Bone marrow (tissue), 2 donors: ENCODE measurements around the gene DCAF5.
"Not testable (repeated sequence)": the region's sequence is repeated elsewhere in the genome, so short reads cannot be mapped to it uniquely, and the experiment has no call there.

Experiments used
- DNase-seq, 2 donors: peaks; one replicate each; lab custom pipeline; 2025; lab: John Stamatoyannopoulos, UW

DCAF5 gene

DNA sequence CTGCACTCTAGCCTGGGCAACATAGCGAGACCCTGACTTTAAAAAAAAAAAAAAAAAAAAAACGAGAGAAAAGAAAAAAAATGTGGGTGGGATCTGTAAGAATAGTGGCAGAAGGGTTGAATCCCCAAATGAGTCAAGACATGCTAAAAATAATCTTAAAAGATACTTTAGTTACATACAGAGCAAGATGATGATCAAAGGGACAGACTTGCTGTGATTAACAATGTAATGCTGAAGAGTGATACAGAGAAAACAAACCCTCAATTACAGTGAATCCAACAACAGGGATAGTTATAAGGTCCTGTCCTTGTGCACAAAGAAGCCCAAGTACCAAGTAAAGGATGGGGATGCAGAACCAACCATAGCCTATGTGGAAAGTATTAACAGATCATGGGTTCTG, 80.3 kb downstream of the DCAF5 start:
- no peak for DNase-seq

DNA sequence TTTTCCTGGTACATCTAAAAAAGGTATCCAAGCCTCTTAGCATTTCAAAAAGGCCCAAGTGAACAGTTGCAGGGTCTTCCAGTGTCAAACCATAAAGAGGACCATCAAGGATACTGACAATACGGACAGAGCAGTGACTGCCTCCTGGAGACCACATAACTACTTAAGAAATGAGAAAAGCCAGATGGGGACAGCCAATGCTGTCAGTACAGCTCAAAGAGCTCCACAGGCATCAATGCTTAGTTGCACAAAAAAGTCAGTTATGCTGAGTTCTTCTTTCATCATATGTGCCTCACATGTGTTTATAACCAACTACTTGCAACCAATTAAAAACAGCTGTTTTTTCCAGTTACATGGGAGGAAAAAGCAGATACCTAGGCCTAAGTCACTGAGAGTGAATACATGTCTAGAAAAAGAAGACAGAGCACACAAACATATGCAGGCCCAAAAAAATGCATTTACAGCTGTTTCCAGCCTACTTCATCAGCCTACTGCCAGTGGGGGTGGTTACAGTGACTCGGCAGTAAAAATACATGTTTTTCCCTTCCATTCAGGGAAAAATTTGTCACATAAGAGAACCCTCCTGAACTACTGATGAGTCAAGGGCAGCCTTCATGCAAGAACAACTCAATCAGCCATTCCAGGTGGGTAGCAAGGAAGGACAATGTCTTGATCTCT, 84.0 kb downstream of the DCAF5 start:
- DNase-seq, result peak in 1 of 2 donors; percentile 34

DNA sequence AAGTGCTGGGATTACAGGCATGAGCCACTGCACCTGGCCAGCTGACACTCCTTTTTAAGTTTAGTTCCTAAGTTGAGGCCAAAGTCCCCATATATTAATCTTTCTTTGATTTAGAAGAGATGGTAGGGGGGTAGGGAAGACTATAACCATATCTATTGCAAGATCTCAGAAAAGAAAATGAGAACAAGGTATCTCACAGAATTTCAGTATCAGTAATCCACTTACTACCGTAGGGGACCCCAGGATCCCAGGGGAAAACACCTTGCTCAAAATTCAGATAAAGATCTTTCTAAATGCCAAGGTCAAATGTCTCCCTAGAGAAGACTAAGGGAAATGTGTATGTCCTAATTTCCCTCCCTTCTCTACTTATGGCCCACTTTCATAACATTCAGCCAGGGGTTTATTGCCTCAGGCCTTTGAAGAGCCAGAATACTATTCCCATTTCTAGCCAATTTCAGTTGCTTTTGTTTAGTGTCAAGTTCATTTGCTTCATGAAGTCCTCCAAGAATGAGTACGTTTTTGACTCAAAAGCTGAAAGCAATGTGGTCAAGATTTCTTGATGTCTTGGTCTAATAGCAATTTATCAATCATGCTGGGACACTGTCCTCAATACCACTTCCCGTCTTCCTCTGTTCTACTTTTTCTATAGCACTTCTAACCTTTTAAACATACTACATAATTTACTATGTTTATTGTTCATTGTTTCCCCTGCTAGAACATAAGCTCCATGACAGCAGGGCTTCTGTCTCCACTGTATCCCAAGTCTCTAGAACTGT, 86.3 kb downstream of the DCAF5 start:
- no peak for DNase-seq

GRCh38 chr14:69065934-69066333, 87.0 kb downstream of the DCAF5 start:
- DNase-seq, result not testable (repeated sequence)

DNA sequence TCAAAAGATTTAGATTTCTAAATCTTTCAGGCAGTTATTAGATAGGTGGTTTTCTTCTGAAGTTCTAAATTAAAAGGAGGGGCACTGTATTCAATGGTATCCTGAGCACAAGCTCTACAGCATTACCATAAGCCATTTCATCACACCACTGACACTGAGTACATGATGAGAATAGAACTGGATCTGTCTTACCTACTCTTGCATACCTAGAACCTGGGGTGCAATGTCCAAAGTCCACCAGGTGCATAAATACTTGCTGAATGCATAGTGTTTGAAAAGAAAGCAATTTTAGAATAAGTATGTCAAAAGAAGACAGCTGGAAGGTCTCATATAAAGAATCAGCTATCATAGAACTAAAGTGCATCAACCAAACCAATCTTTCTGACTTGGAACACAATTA, 88.3 kb downstream of the DCAF5 start:
- DNase-seq, result no peak

GRCh38 chr14:69059658-69060623, 93.0 kb downstream of the DCAF5 start:
- no peak for DNase-seq

DNA sequence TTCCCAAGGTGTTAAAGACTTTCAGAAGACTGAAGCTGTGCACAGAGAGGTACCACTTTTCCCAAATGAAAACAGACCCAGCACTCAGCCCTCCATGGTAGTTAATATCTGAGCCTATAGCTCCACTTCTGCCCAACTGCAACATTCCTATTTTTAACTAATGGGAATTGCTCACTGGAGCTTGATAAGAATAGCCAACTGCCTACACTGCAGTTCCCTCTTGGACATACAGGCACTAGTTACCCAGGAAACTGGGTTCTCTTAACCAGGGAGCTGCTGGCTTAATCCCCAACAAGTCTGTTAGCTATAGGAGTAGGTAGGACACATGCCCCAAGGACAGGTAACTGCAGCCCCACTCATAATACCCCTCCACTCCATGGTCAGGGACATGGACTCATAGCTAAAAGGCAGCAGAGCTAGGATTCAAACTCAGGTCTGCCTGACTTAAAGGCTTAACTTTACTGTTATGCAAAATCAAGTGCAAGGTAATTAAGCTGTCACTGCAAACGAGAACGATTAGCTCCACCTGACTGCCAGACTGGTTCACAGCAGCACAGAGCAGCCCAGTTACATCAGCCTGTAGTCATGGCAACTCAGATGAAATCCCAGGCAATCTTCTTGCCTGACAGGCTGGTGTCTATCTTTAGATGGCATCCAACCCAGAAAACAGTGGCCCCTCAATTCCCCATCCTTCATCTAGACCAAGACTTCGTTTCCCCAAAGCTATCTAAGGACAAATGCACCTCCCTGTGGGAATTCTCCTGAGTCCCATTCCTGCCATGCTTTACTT, 96.7 kb downstream of the DCAF5 start:
- no peak for DNase-seq

GRCh38 chr14:69055125-69055524, 97.8 kb downstream of the DCAF5 start:
- no peak for DNase-seq

GRCh38 chr14:69054030-69054429, 98.9 kb downstream of the DCAF5 start:
- DNase-seq, result no peak

- peak in 1 of 2 donors; percentile 22 for DNase-seq
Observed at GRCh38 chr14:69052181-69052601, 100.7 kb downstream of the DCAF5 start.

DNA sequence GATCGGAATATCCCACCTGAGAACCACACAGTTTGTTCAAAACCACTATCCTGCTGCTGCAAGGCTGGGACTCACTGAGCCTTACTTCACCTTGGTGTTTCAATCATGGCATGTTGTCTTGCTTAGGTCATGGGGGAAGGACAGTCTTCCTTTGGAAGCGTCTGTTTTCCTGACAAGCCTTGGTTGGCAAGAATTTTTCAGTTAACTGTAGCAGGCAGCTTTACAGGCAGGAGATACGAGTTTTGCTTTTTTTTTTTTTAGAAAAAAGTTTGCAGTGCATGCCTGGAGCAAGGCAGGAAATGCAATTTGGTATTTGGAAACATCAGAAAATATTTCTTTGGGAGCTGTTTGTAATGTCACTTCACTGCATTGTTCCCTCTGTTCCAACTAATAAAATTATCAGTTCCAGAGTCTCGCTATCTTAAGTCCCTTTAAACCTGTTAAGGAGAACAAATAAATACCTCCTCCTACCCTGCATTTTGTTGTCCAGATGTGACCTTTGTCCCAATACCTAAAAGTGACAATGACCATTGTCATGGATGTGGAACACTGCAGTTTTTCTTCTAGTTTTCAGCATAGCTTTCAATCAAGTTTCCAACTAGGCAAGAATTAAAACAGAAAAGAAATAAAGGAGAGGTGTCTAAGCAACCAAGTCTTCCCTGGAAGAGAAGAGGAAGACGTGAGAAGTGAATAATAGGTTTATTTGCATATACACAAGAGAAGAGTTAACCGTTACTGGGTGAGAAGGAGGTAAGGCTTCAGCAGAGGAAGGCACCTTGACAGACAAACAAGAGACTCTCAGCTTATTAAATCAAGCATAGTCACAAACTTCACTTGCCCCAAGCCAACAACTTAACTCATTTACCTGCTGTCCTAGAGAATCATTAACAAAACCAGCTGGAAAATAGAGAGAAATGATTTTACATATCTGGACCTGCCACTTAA, 102.4 kb downstream of the DCAF5 start:
- no peak for DNase-seq

GRCh38 chr14:69049675-69050074, 103.2 kb downstream of the DCAF5 start:
- no peak for DNase-seq

DNA sequence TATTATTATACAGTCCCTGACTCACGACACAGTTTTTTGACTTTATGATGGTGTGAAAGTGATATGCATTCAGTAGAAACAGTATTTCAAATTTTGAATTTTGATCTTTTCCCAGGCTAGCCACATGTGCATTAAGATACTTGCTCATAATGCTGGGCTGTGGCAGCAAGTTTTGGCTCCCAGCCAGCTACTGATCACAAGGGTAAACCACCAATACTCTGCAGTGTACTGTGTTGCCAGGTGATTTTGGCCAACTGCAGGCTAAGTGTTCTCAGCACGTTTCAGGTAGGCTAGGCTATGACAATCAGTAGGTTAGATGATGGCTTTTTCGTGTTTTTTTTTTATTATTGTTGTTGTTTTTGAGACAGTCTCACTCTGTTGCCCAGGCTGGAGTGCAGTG, 104.5 kb downstream of the DCAF5 start:
- DNase-seq, result no peak

DNA sequence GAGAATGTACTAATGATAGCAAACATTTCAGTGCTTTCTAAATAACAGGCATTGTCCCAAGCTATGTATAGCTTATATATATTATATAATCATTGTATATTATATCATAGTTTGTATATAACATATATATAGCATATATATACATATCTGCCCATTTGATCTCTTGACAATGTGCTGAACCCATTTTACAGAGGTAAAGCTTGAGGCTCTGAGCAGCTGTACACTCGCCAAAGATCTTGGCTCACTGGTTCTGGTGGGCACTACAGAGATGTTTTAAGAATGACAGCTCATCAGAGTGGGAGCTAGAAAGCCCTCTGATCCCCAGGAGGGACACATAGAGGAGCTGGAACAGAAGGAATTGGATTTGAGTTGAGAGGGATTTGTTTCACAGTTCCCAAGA, 105.7 kb downstream of the DCAF5 start:
- no peak for DNase-seq

GRCh38 chr14:69046476-69046860, 106.5 kb downstream of the DCAF5 start:
- DNase-seq, result no peak

- DNase-seq, result no peak
Observed at GRCh38 chr14:69045857-69046475, 107.0 kb downstream of the DCAF5 start.

DNA sequence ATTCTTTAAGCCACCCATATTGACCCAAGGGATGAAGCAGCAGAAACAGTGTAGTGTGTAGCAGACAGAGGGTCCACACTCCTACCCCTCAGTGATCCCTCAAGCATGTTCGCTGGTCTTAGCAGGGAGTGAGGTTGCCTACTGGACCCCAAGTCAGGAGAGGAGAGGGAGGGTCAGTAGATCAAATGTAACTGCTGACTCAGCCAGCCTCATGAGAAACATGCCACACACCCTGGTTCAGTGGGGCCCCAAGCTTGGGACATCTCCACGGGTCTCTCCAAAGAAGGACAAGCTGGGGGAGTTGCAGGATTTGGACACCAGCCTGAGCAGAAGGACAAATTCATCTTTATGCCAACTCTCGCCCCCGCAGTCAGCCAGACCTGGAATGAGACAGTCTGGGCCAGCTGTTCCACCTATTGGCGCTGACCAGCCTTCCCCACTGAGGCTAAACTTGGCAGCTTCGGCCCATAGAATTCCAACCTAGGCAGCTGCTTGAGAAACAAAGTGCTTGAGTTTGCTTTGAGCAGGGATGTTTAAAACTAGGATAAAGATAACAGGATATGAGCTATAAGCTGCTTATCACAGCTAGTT, 107.9 kb downstream of the DCAF5 start:
- no peak for DNase-seq

GRCh38 chr14:69044296-69044695, 108.6 kb downstream of the DCAF5 start:
- DNase-seq, result no peak

DNA sequence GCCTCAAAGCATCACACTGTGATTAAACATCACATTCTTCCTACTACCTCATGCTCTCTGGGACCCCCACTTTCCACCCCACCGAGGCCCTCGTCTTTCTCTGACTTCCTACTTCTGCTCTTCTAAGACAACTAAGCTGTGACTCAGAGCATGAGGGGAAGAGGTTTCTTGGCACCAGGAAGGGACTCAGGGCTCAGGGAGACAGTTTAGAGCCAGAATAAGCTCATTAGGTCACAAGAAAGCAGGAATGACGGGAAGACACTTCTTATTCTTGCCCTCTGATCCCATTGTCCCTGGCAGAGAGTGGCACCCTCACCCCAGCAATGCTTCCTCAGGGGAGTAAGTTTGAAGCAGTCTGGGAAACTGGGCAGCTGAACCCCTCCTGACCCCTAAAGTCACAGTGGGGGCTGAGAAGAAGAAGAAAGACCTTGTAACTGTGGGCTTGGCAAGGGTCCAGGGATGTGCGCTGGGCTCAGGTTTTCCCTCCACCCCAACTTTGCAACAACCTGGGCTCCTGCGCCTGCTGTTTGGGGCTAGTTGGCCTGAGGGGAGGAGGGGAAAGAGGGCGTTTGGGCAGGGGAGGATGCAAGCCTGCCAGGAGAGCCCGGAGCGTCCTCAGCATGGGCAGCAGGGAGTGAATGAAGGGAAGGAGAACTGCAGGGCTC, 109.2 kb downstream of the DCAF5 start:
- peak in 1 of 2 donors; percentile 70 for DNase-seq
